MG63 (cell line): ENCODE results near the gene CAPS. TPM values are rescaled to one million over a fixed set of nuclear protein-coding genes. Genes with fewer than 3 reads are reported as not detected.

ENCODE experiments used
- DNase-seq: peaks from one replicate; pipeline ENCODE4 v3.0.0-alpha.2; 2020
- H3K27me3 ChIP-seq: fragments of 250-450 bp; sonication (Bioruptor Pico); 2 replicates; pipeline ENCODE4 v1.5.1; 2020; ENCODE audit warnings: mild to moderate bottlenecking, moderate library complexity
- H3K36me3 ChIP-seq: fragments of 250-450 bp; sonication (Bioruptor Pico); 2 replicates; pipeline ENCODE4 v1.5.1; 2020; ENCODE audit warnings: mild to moderate bottlenecking, moderate library complexity
- H3K4me3 ChIP-seq: fragments of 250-450 bp; sonication (Bioruptor Pico); 2 replicates; pipeline ENCODE4 v1.5.1; 2020; ENCODE audit warnings: mild to moderate bottlenecking, moderate library complexity
- H3K9me3 ChIP-seq: fragments of 250-450 bp; sonication (Bioruptor Pico); 2 replicates; pipeline ENCODE4 v1.5.1; 2020; ENCODE audit warnings: mild to moderate bottlenecking, moderate library complexity
- total RNA-seq: library from RNA; depleted of rRNA; stranded (reverse); fragments of >200 nt; shearing (Covaris generic); gene quantifications from 2 replicates; pipeline ENCODE4 v1.2.3, GENCODE V29; 2014; ENCODE audit warnings: low replicate concordance

CAPS gene
- total RNA-seq, 1 experiment from 2014 or later = 0.36 TPM

DNA sequence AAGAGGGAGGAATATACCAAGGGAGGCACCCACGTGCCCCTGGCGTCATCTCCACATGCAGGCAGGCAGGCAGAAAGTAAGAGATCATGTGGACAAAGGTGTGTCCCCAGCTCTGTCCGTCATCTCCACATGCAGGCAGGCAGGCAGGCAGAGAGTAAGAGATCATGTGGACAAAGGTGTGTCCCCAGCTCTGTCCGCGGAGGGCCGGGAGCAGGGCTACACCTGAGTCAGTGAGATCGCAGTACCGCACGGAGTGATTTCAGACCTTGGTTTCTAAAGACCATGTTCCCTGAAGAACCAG lies 22.2 kb downstream of the CAPS start:
- Histone ChIP-seq H3K36me3 (peaks cover 4% of the 10 kb centered on the region; the same call in 1 of the 2 replicates), H3K27me3 (no peaks in the 10 kb centered on the region), H3K4me3 (no peak overlapping the region), H3K9me3 (no peaks in the 10 kb centered on the region)
- DNase-seq = no peak

DNA sequence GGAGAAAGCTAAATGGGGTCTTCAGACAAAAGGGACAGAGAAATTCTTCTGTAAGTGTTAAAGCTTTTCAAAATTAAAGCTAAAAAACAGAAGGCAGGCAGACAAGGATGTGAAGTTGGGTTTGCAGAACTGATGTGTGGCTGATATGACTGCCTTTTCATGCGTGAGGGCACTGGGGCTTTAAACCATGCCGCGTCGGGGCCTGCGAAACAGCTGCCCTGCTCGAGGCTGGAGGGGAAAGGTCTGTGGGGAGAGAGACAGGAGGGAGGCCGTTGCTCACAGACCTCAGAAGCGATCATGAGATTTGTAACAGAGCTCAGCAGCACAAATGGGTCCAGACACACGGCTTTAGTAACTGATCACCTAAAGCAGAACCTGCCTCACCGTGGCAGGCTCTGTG lies 23.5 kb downstream of the CAPS start:
- no peak for DNase-seq
- Histone ChIP-seq H3K27me3 (no peaks in the 10 kb centered on the region), H3K9me3 (no peaks in the 10 kb centered on the region), H3K4me3 (no peak overlapping the region), H3K36me3 (peaks cover 4% of the 10 kb centered on the region; the same call in 1 of the 2 replicates)

DNA sequence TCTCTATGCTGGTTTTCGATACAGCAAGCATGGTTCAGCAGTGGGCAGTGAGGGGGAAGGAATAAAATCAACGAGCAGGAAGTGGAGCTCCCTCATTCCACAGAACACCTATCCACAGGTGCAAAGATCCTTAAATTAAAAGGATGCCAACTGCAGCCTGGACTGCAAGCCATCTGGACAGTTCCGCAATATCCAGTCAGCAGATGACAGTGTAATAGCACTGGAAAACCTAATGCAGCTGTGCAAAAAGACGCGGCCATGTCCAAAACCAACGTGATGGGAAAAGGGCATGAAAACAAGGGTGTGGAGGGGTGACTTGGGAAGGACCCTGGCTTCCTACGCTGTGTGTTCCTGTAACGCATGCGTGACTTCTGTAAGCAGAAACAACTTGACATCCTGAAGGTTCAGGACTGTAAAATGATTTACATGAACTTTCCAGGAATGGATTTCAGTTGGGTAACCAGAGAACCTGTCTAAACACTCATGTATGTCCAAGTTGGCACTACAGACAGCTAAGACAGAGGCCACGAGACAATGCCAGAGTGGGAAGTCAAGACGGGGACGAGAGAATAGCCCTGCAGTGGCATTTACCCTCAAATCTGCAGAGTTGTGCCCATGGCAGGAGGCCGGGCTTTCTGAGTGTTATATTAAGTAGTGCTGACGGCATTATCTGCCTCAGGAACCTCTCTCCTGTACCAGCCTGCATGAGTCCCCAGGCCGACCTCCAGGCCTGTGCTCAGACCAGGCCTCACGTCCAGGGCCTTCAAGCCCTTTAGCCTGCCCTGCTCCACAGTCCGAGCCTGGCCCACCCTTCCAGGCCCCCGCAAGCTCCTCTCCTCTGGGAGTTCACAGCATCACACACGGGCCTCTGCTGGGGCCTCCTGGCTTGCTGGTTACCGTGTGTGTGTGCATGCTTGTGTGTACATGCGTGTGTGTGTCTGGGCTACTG lies 26.5 kb downstream of the CAPS start:
- H3K27me3 ChIP-seq = no peaks in the 10 kb centered on the region
- H3K36me3 ChIP-seq = peaks cover 4% of the 10 kb centered on the region; the same call in 1 of the 2 replicates
- no peak for DNase-seq

DNA sequence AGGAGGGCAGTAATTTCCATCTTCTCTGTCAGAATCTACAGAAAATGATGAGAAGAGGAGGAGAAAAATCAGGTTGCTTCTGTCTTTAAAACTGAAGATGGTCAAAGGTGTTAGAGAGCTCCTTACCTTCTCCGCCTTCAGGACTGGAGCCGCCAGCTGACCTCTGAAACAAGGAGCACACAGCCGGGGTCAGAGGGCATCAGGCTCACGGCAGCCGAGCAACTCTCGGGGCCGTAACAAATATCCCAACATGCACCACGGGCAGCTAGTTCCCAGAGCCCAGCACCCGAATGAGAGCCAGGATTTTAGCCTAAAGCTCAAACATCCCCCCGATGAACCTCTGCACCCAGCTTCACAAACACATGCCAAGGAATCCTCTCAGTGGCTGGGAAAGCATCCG lies 27.6 kb downstream of the CAPS start:
- no peak for DNase-seq
- Histone ChIP-seq H3K9me3 (no peaks in the 10 kb centered on the region), H3K27me3 (no peaks in the 10 kb centered on the region), H3K36me3 (peaks cover 4% of the 10 kb centered on the region; the same call in 1 of the 2 replicates), H3K4me3 (no peak overlapping the region)

More for the DNA sequence above, 26.5 kb downstream of the CAPS start:
- Histone ChIP-seq H3K4me3 (no peak overlapping the region), H3K9me3 (no peaks in the 10 kb centered on the region)

DNA sequence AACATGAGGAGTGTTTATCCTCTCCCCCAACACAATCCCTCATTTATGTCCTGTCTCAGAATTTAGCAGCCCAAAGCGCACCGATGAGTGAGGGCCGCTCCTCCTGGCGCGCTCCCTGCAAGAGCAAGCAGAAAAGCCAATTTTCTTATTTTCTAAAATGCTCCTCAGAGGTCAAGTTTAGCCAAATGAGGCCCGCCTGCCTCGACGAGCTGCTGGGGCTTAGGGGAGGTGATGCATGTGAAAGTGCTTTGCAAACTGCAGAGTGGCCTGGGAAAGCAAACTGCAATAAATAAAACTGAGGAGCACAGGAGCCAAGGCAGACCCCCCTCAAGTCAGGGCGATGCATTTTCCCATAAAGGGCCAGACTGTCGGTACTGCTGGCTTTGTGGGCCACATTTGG lies 29.0 kb downstream of the CAPS start:
- Histone ChIP-seq H3K4me3 (no peak overlapping the region), H3K36me3 (peaks cover 4% of the 10 kb centered on the region; the same call in 1 of the 2 replicates), H3K9me3 (no peaks in the 10 kb centered on the region), H3K27me3 (no peaks in the 10 kb centered on the region)
- DNase-seq = no peak

DNA sequence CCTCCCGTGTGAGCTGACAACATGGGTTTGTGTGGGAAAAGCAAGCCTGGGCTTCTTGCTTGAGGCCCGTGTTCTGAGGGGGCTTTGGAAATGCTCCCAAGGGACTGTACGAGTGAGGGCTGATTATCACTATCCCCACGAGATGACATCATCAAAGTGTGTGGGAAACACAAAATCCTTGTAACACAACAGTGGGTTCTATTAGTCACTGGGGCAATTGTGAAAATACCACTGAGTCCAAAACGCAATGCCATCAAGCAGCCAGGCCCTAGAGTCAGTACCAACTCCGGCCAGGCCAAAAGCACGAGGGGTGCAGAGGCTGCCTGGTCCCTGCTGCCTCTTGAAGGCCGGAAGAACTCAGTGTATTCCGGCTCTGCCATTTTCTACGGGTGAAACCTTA lies 29.6 kb downstream of the CAPS start:
- Histone ChIP-seq H3K27me3 (no peaks in the 10 kb centered on the region), H3K4me3 (no peak overlapping the region), H3K36me3 (no peaks in the 10 kb centered on the region; the same call in 1 of the 2 replicates), H3K9me3 (no peaks in the 10 kb centered on the region)
- no peak for DNase-seq

DNA sequence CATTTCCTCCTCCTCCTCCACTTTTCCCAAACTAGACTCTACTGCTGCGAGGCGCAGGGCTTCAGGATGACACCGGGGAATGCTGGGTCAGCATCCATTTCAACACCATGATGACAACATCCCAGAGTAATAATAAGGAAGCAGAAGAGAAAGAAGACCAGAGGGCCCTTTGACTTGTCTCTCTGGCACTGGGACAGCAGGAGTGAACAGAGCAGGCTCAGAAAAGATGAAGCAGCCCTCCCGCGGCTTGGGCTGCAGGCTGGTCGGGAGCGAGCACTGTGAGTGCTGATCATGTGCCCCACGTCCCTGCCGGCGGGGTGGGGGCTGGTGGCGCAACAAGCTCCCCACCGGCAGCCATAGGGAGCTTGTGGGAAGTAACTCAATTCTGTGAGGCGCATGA lies 33.4 kb downstream of the CAPS start:
- H3K9me3 ChIP-seq = no peaks in the 10 kb centered on the region
- DNase-seq = no peak
- H3K4me3 ChIP-seq = no peak overlapping the region
- peaks cover 9% of the 10 kb centered on the region for H3K36me3 ChIP-seq
- no peaks in the 10 kb centered on the region for H3K27me3 ChIP-seq

DNA sequence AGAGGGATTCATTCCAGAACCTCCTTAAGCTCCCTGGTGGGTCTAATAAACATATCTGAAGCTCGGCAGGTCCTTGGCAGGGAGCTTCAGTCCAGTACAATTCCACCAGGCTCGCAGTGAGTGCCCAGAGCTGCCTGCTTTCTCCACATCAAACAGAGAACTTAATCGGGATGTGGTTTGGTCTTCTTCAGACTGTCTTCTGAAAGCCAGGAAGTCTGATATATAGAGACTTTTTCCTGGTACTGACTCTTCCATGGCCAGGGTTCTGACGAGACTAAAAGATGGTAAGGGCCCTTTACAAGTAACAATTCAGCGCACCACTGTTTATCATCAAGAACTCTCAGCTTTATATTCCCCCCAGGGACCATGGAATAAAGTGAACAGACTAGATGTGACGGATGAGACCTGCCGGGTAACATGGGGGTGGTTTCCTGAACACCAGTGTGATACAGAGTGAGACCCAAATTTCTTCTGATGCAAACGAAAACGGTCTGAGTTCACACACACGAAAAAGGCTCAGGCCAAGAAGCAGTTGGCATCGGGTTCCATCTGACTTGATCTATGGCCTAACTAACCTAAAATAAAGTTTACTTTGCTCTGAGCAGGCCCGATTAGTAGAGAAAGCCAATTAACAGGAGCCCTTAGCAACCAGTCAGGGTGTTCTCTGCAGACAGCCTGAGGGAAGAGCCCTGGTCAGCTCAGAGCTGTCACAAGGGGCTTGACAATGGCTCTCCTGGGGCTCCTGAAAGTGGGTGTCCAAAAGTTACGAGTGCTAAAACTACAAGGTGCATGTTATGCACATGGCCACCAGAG lies 34.9 kb downstream of the CAPS start:
- Histone ChIP-seq H3K9me3 (no peaks in the 10 kb centered on the region), H3K27me3 (no peaks in the 10 kb centered on the region), H3K4me3 (no peak overlapping the region), H3K36me3 (peaks cover 9% of the 10 kb centered on the region)
- no peak for DNase-seq

DNA sequence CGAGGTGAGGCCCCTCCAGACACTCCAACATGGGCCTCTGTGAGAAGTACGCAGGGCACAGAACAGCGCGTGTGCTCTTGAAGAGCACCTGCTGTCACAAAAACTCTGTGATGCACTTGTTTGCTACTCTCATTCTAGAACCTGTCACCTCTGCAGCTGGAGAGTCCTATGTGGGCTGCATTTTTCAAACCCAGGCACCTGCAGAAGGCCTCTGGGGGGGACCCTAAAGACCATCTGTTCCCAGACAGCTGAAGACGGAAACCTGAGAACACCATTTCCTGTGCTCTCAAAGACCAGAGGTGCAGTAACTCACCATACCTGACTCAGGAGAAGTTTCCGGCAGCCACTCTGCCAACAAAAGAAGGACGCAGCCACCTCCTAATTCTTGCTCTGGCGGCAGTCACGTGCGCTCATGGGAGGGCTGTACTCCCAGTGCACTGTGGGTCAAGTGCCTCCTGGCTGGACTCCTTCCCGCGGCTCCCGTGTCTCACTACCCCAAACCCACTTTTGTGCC lies 35.8 kb downstream of the CAPS start:
- H3K4me3 ChIP-seq = no peak overlapping the region
- peaks cover 9% of the 10 kb centered on the region for H3K36me3 ChIP-seq
- no peaks in the 10 kb centered on the region for H3K27me3 ChIP-seq
- H3K9me3 ChIP-seq = no peaks in the 10 kb centered on the region
- no peak for DNase-seq

DNA sequence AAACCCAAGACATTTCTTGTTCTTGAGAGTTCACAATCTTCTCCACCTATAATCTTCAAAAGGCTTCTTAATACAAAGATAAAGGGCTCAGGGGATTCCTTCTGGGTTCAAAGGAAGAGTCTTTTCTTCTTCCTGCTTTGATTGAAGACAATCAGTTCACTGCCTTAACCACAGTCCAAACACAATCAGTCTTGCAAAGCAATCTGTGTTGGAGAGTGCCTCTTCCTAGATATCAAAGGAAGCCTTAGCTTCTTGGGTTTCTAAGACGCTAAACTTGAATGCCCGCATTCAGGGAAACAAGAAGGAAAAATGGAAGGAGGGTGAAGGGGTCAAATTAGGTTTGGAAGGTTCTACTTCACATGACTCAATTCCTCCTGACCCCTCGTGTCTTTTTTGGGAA lies 36.7 kb downstream of the CAPS start:
- no peaks in the 10 kb centered on the region for H3K27me3 ChIP-seq
- H3K9me3 ChIP-seq = no peaks in the 10 kb centered on the region
- H3K36me3 ChIP-seq = peaks cover 9% of the 10 kb centered on the region
- no peak for DNase-seq
- no peak overlapping the region for H3K4me3 ChIP-seq

DNA sequence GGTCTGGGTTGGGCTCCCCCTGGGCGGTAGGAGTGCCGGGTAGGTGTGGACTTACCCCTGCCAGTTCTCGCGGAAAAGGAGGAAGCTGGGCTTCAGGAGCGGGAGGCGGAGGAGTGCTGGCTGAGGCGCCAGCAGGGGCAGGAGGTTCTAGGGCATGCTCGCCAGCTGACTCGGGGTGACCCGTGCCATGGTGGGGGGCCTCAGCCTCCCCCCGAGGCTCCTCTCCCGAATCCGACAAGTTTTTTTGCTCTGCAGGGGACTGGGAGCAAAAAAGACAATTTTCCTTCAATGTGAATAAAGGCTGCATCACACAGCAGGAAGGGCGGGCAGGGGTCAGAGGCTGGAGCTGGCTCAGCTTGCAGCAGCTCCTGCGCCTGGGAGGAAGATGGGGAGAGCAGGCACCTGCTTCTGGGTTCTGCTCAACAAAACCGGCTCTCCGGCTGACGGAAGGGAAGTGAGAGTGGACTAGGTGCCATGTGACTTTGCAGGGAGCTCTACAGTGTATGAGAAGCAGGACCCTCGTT lies 37.3 kb downstream of the CAPS start:
- DNase-seq = no peak
- no peaks in the 10 kb centered on the region for H3K9me3 ChIP-seq
- H3K36me3 ChIP-seq = peaks cover 9% of the 10 kb centered on the region
- no peaks in the 10 kb centered on the region for H3K27me3 ChIP-seq
- H3K4me3 ChIP-seq = no peak overlapping the region

DNA sequence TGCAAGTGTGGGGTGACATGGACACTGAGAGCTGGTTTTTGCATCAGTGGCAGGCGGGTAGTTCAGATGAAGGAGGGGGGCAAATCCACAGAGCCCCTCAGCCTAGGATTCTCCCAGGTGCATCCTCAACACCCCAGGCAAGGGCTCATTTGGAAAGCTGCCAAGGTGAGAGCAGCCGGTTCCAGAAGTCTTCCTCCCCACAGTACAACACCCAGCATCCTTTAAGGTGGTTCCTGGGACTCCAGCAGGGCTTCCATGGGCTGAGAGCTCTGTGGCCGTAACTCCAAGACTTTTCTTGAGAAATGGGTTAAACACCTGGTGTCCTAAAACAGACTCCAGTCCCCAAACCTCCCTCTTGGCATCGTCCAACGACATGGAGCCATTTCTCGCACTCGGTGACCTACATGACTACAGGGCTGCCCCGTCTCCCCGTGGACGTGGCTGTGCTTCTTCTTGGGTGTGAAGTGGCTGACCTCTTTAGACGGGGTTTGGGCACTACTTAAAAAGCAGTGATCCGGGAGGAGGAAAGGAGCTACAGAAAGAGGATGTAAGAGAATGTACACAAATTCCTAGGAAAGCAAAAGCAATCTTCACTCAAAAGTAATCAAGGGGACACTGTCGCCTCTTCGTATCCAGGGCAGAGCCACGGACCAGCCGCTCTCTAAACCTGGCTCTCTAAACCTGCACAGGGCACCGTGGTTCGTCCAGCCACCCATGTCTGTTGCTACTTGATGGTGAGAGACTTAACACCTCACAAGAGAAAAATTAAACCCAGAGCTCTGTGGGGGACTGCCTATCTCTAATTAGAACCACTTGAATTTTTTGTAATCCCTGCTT lies 38.4 kb downstream of the CAPS start:
- H3K4me3 ChIP-seq = no peak overlapping the region
- DNase-seq = no peak

DNA sequence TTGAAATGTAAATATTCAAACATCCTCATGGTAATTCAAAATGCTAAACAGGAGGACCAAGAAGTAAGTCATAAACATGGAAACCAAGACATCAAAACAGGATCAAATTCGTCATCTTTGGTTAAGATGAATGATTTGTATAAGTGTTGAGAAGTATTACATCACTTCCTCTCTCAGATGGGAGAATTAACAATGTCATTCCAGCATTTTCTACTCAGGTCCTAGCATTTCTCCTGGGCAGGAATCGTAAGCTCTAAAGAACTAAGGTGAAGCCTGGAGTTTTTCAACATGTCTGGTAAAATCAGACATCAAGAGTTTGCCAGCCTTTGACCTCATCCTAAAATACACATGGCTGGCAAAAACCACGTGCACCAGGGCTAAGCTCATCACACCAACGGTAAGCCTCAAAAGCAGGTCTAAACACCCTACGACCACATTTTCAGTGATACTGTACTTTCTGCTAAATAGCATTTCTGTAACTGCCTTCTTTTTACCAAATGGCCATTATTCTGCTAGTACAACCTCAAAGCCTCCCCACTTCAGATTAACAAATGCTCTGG lies 39.1 kb downstream of the CAPS start:
- no peak for DNase-seq
- Histone ChIP-seq H3K4me3 (no peak overlapping the region), H3K27me3 (no peaks in the 10 kb centered on the region), H3K36me3 (peaks cover 9% of the 10 kb centered on the region), H3K9me3 (no peaks in the 10 kb centered on the region)

More for the DNA sequence above, 38.4 kb downstream of the CAPS start:
- H3K27me3 ChIP-seq = no peaks in the 10 kb centered on the region
- H3K36me3 ChIP-seq = peaks cover 9% of the 10 kb centered on the region
- H3K9me3 ChIP-seq = no peaks in the 10 kb centered on the region

DNA sequence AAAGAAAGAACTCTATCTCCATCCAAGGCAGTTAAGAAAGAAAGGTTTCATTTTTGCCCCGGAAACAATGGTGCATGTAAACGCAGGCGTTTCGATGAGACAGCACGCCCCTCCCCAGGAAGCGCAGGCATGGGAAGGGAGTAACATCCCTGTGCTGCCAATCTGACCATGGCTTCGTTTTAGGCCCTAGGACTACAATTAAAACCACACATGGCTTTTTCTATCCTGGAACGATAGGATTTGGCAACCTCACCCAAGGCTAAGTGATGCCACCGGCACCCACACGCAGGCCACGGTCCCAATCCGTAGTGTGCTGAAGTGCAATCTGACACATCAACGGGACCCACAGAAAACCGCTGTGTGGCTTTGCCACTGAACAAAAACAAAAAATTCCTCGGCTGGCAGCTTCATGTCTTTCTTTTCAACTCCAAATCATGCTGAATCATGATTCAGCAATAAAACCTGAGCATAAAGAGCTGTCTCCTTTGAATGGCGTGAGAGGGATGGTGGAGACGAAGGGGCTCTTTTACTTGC lies 39.7 kb downstream of the CAPS start:
- Histone ChIP-seq H3K36me3 (peaks cover 9% of the 10 kb centered on the region), H3K9me3 (no peaks in the 10 kb centered on the region), H3K4me3 (no peak overlapping the region), H3K27me3 (no peaks in the 10 kb centered on the region)
- peak; percentile 30 for DNase-seq

DNA sequence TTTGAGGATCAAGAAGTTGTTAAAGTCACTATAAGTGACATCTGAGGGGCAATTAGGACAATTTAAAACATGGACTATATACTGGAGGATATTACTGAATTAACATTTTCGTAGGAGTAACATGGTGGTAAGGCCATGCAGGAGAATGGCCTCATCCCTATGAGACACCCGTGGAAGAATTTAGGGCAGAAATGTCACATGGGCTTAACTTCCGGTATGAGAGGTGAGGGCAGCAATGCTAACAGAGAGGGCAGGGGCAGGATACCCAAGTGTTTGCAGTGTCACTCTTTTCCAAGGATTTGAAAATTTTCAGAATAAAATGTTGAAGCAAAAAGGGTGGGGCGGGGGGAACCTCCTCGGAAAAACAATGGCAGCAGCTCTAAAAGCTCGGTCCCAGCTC lies 40.2 kb downstream of the CAPS start:
- H3K9me3 ChIP-seq = no peaks in the 10 kb centered on the region
- H3K36me3 ChIP-seq = peaks cover 9% of the 10 kb centered on the region
- no peaks in the 10 kb centered on the region for H3K27me3 ChIP-seq
- H3K4me3 ChIP-seq = no peak overlapping the region
- peak; percentile 20 for DNase-seq

DNA sequence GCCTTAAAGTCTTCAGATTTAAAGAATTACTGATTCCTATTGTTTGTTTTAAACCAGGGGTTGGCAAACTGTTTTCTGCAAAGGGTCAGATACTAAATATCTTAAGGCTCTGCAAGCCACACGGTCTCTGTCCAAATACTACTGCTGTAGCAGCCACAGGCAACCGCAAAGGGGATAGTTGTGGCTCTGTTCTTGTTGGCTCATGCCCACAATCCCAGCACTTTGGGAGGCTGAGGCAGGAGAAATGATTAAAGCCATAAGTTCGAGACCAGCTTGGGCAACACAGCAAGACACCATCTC lies 41.5 kb downstream of the CAPS start:
- Histone ChIP-seq H3K27me3 (no peaks in the 10 kb centered on the region), H3K36me3 (peaks cover 2% of the 10 kb centered on the region; the same call in 1 of the 2 replicates), H3K9me3 (no peaks in the 10 kb centered on the region), H3K4me3 (no peak overlapping the region)
- DNase-seq = no peak
